ENCODE measurements around the gene SLC16A3.
"Not testable (repeated sequence)": the region's sequence is repeated elsewhere in the genome, so short reads cannot be mapped to it uniquely, and the experiment has no call there.

DNA sequence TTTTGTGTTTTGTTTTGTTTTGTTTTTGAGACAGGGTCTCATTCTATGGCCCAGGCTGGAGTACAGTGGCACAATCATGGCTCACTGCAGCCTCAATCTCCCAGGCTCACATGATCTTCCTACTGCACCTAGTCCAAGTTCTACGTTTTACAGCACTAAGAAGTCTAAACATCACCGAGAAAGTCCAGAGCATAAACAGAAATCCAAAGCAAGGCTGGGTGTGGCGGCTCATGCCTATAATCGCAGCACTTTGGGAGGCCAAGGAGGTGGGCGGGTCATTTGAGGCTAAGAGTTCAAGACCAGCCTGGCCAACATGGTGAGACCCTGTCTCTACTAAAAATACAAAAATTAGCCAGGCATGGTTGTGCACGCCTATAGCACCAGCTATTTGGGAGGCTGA is 35.8 kb upstream of the SLC16A3 start:
- TF ChIP-seq, protein P1, sequence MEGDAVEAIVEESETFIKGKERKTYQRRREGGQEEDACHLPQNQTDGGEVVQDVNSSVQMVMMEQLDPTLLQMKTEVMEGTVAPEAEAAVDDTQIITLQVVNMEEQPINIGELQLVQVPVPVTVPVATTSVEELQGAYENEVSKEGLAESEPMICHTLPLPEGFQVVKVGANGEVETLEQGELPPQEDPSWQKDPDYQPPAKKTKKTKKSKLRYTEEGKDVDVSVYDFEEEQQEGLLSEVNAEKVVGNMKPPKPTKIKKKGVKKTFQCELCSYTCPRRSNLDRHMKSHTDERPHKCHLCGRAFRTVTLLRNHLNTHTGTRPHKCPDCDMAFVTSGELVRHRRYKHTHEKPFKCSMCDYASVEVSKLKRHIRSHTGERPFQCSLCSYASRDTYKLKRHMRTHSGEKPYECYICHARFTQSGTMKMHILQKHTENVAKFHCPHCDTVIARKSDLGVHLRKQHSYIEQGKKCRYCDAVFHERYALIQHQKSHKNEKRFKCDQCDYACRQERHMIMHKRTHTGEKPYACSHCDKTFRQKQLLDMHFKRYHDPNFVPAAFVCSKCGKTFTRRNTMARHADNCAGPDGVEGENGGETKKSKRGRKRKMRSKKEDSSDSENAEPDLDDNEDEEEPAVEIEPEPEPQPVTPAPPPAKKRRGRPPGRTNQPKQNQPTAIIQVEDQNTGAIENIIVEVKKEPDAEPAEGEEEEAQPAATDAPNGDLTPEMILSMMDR (IDR thresholded peaks at IDR 0.05), result not testable (repeated sequence)
- TF ChIP-seq POLR2A (IDR thresholded peaks at IDR 0.05), result not testable (repeated sequence)

All from prostate gland (tissue), 2 donors.